Stimulated activated CD4-positive, alpha-beta T cell treated with anti-CD3 and anti-CD28 coated beads, Interleukin-1b, Interleukin-23, amount 100 ng/mL, for 24 hours (primary cell): ENCODE results near the gene HPS1.

Source experiments
- DNase-seq, 4 experiments: peaks; one replicate each; pipeline ENCODE4 v3.0.0-alpha.2; 2020; ENCODE audit warnings: low read depth in 4 of 4, low spot score in 1 of 4

Gene HPS1

DNA sequence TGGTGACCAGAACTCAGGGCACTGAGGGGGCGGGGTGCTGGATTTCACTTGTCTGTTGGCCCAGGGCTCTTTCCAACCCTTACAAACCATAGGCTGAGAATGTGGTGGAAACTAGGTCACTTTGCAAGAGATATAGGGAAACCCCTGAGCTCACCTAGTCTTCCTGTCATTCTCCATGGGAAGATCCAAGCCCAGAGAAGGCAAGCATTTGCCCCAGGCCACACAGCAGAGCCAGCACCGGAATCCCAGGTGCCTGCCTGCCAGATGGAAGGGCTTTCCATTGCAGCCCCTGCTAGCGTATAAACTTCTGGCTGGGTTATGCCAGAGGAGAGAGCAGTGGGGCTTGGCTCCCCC lies 32.2 kb downstream of the HPS1 start:
- DNase-seq: no peak

DNA sequence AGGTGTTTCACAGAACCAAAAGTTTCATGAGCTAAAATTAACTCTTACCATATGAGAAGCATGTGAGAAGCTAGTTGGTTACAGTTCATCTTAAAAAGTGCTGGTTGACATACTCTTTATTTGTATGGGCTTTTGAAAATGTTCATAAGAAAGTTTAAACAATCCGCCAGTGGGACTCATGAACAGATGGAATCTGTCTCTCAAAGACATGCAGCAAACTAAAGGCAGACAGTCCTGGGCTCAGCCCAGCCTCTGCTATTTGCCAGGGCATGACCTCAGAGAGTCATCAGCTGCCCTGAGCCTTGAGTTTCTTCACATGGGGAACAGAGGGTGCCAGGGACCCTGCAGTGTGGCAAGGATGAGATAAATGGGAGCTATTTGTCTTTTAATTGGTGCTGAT lies 35.0 kb downstream of the HPS1 start:
- DNase-seq: no peak

DNA sequence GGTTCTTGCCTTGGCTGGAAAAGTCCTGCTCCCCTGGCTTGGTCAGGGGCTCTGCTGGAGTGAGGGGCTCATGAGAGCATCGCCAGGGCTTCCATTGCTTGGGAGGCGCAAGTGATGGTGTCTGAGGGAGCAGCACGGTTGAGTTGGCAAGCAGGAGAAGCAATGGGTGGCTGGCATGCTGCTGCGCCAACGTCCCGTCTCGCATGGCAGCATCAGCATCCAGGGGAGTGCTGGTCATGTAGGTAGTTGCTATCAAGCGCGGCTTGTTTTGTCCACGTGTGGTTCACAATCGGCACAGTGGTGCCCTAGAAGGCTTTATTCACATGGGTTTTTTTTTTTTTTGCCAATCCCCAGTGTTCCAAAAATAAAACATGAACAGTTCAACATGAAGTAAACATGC lies 35.6 kb downstream of the HPS1 start:
- no peak for DNase-seq

DNA sequence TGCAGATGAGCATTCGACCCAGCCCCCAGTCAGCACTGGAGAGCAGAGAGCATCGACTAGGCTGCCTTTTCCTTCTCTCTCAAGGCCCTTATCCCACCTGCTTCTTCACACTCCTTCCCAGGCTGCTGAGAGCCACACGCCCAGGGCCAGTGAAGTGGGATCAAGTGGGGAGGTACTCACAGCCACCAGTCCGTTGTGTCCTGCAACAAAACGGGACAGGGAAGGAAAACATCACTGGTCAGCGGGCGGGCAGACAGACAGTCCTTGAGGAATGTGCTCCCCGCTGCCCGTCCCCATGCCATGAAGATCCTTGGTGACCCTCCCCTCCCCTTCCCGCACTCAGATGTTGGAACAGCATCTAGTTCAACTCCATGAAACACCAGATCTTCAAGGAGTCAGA lies 36.0 kb downstream of the HPS1 start:
- DNase-seq: no peak

DNA sequence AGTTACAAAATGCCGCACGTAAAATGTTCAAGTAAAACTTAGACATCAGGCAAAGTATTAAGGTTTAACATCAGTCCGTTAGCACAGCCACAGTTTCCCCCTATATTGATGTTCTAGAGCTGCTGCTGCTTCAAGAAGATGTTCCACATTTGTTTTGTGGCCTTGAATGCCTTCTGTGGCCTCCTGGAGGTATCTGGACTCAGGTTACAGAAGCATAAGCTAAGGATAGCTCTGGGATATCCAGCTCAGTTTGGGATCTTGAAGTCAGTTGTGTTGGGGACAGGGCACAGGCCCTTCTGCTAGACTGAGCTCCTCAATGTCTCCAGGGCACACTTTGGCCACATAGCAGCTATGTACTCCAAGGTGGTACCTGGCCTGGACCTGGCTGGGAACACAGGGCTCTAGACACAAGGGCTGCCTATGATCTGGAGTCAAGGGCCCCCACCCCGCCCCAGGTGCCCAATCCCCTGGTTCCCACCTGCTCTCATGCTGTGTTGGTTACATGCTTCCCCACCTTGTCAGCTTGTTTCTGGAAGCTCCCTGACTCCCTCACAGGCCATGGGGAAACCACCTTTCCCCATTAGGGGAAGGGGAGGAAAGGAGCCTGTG lies 36.5 kb downstream of the HPS1 start:
- no peak for DNase-seq

DNA sequence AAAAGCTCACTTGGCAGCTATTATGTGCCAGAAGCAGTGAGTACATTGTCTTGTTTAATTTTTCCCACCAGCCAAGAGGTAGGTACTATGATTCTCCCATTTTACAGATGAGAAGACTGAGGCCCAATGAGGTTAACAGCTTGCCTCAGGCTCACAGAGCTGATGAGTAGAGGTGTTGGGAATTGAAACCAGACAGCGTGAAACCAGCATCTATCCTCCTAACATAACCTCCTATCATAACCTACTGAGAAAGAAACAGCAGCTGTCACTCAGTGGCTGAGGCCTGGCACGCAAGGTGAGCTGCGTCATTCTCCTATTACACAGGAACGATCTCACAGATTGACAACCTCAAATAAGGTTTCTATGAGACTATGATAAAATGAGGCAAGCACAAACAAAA lies 37.9 kb downstream of the HPS1 start:
- DNase-seq: no peak

DNA sequence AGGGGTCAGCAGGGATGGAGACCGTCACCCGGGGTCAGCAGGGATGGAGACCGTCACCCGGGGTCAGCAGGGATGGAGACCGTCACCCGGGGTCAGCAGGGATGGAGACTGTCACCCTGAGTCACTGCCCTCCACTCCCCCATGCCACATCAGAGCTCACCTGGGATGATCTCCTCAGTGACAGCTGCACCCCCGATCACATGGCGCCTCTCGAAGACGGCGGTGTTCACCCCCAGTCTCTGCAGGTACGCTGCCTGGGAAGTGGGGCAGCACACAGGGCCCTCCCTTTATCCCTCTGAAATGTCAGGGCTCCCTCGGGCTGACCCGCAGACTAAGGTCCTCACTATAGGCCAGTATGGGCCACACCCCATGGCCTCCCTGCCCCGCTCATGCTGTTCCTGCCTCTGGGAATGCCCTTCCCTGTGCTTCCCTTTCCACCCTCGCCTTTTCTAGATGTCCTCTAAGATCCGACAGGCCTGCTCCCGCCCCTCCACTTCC lies 38.9 kb downstream of the HPS1 start:
- DNase-seq: no peak

GRCh38 chr10:98407017-98407743 lies 39.6 kb downstream of the HPS1 start:
- DNase-seq: no peak

DNA sequence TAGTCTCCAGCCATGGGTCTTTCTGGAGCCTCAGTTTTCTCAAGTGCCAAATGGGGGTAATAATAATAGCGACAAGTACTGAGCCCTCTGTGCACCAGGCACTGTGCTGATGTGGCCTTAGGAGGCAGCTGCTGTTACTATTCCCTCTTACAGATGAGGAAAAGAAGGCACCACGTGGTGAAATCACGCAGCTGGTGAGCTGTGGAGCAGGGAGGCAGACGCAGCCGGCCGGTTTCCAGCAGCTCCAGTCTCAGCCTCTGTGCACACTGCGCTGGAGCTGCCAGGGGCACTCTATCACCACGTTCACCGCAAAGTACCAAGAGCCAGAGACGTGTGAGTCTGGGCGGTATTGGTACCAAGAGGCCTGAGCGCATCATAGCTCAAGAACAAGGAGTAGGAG lies 41.3 kb downstream of the HPS1 start:
- no peak for DNase-seq

DNA sequence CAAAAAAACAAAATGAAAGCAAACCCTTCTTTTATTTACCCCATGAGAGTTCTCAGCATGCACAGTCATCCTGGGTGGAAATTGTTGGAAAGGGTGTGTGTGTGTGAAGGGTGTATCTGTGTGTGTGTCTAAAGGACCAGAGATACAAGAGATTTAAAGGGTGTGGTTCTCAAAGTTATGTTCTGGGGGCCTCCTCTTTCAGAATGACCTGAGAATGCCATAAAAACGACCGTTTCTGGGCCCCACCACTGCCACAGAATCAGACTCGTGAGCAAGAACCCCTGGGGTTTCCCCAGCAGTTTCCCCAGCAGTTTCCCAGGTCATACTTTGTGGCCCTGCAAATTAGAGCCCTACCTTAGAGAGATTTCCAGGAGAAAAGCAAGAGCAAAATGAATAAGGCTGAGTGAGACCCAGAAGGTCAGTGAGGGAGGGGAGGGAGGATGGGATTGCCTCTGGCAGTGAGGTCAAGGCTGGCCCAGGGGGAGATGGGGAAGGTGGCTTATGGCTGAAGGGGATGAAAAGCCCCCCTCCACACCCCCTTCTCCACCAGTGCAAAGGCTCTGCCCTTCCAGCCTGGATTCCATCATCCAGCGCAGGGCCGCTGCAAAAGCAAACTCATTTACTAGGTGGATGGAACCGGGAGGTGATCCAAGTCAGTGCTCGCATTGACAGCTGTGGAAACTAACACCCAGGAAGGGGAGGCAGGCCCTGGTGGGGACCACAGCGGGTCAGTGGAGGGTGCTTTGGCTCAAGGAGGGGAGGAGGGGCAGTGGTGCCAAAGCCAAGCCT lies 42.0 kb downstream of the HPS1 start:
- DNase-seq: no peak

- DNase-seq: no peak
These were observed 42.8 kb downstream of the HPS1 start for GRCh38 chr10:98403812-98404504.

DNA sequence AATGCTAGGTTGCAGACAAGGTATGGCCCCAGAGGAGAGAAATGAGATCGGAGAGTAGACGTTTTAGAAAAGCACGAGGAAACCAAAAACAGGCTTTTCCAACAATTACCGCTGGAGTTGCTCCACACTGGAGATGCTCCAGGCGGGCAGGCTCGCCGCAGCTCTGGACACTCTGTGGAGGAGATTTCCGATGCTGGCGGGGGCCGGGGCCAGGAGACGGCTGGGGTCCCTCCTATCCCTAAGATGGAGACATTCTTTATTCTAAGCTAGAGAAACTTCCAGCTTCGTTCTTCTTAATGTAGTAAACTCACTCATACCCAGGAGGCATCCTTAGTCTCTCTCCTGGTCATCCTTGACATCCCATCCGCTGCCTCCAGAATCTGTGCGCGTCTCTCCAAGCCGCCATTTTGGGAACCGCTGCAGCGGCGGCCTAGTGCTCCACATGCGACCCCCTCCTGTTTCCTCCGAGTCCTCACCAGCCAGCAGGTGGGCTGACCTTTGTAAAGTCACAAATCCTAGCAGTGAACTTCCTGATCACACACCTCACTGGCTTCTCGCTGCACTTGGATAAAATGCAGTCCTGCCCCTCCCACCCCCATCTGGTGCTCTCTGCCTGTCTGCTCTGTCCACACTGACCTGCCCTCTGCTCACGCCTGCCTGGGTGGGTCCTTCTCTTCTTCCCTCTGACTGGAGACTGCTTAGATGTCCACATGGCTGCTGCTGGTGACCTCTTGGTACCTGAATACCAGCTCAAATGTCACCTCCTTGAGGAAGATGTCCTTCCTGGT lies 43.6 kb downstream of the HPS1 start:
- DNase-seq: no peak

DNA sequence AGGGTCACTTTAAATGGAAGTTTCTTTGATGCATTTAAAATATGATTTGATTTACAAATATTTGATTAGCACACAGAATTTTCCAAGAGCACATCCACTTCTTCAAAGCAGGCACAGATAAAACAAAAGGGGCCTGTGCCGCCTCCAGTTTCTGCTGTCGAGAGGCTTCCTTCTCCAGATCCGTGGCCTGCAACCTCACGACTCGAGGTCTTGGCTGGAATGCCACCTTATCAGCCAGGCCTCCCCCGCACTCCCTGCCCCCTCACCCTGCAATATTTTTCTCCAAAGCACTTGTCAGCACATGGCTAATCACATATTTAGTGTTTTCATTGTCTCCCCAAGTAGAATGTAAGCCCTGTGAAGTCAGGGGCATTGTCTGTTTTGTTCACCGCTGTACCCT lies 44.3 kb downstream of the HPS1 start:
- DNase-seq: no peak

GRCh38 chr10:98400482-98400881 lies 46.3 kb downstream of the HPS1 start:
- no peak for DNase-seq

DNA sequence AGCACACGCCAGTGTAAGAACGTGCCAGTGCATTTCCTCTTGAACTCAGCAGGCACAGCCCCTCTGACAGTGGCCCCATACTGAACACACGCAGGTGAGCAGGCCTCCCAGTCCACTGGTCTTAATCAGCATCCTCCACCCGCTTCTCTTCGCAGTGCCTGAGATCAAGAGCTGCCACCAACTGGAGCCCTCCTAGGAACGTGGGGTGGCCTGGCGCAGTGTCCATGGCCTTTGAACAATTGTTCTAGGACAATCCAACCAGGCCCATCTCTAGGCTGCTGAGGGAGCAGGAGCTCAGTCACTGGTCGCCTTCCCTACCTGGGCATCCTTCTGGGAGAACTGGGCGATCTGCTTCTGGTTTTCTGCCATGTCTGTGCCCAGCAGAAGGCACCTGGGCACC lies 47.0 kb downstream of the HPS1 start:
- DNase-seq: no peak

- no peak for DNase-seq
These were observed 49.6 kb downstream of the HPS1 start for GRCh38 chr10:98397089-98397600.

DNA sequence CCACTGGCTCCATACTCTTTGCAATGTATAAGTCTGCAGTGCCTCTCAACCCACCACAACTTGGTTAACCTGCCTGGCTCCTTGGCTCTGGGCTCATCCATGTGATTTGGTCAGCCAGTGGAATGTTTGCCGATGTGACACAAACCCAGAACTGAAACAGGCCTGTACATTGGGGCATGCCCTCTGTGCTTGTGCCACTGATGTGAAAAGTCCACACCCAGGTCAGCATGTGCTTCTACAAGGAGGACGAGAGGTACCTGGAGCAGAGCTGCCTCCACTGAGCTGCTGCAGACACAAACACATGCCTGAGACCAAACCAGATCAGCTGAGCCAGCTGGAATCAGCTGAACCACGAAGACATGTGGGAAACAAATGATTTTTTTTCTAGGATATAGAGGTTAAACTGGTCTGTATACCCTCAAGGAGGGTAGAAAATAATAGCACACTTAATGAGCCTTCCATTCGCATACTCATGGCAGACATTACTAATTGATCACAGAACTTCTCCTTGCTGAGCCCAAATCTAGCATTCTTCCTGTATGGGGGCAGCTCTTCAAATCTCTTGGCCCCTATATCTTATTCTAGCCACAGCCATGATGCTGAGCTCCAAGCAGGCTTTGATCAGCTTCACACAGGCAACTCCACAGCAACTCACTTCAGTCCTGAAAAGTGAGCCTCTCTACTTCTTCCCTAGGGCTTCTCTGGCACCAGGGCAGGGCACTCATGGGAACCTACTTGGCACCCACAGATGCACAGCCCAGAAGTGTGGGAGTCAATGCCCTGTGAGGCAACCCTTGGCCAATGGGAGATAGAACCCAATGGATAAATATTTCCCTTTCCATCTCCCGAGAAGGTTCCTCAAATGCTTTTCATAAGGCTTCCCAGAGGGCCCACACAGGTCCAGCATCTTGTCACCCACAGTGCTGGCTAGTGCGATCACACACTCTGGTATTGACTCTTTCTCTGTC lies 50.4 kb downstream of the HPS1 start:
- DNase-seq: no peak

- no peak for DNase-seq
These were observed 51.8 kb downstream of the HPS1 start for GRCh38 chr10:98394851-98395440.

DNA sequence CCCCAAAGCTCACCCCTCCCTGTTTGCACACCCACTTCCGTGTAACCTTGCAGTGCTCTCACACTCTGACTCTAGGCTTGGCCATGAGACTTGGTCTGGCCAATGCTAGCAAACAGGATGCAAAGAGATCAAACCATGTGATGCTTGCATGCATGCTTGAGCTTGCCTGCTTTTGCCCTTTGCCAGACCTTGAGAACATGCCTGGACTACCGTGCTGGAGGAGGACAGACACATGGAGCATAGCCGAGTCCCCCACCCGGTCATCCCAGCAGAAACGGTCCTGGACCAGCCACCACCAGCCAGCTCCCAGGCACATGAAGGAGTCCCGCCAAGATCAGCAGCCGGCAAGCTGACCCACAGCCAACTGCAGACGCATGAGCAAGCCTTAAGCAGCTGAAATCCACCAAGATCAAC lies 55.1 kb downstream of the HPS1 start:
- DNase-seq: no peak
